Calu3 (cell line): ENCODE results near the gene CSTPP1. TPM values are rescaled to one million over a fixed set of nuclear protein-coding genes. Genes with fewer than 3 reads are reported as not detected.
A peak's percentile ranks its signal among the peaks of the same experiment; 100 is the strongest.

ENCODE experiments used
- Bru-seq: library from RNA; stranded (reverse); fragments of 400-500 nt; gene quantifications from one replicate; lab custom pipeline; 2021; lab: Mats Ljungman, UMichigan
- BruChase-seq, 2 experiments: library from RNA; stranded (reverse); fragments of 400-500 nt; gene quantifications; one replicate each; lab custom pipeline; 2021; lab: Mats Ljungman, UMichigan
- BruUV-seq: library from RNA; stranded (reverse); fragments of 400-500 nt; replicated peaks from 2 replicates; lab custom pipeline; 2021; lab: Mats Ljungman, UMichigan
- CTCF ChIA-PET: fragments of 300-600 bp; sonication (Branson Sonifier 250); formaldehyde crosslinking; loops from one replicate; lab custom pipeline; 2022; ENCODE audit warnings: antibody characterized with exemption; lab: Charles Lee
- DNase-seq: peaks from one replicate; pipeline ENCODE4 v3.0.0; 2022
- H3K27ac Mint-ChIP-seq: one replicate; pipeline ENCODE4 v1.8.0; 2022; ENCODE audit warnings: mixed read lengths; ENCODE audit not compliant: unreplicated experiment
- H3K27me3 Mint-ChIP-seq: one replicate; pipeline ENCODE4 v1.8.0; 2022; ENCODE audit warnings: mixed read lengths; ENCODE audit not compliant: unreplicated experiment
- H3K36me3 Mint-ChIP-seq: one replicate; pipeline ENCODE4 v1.8.0; 2022; ENCODE audit warnings: mild to moderate bottlenecking, moderate library complexity, mixed read lengths; ENCODE audit not compliant: insufficient read depth, unreplicated experiment
- H3K4me1 Mint-ChIP-seq: one replicate; pipeline ENCODE4 v1.8.0; 2022; ENCODE audit warnings: mild to moderate bottlenecking, low read depth, mixed read lengths; ENCODE audit not compliant: unreplicated experiment
- H3K4me3 Mint-ChIP-seq: one replicate; pipeline ENCODE4 v1.8.0; 2022; ENCODE audit warnings: mild to moderate bottlenecking, low read depth, moderate library complexity, mixed read lengths; ENCODE audit not compliant: unreplicated experiment
- H3K9me3 Mint-ChIP-seq: one replicate; pipeline ENCODE4 v1.8.0; 2022; ENCODE audit warnings: low read depth, mixed read lengths; ENCODE audit not compliant: unreplicated experiment
- intact Hi-C: fragments of 100-400 bp; cut with micrococcal nuclease; formaldehyde crosslinking; loops from one replicate; pipeline ENCODE4 v1.10.0; 2022; ENCODE audit not compliant: unreplicated experiment
- long read RNA-seq: library from polyadenylated mRNA; stranded (forward); transcript quantifications from one replicate; pipeline ENCODE4 v2.0.0, GENCODE V29; 2022
- total RNA-seq: library from RNA; stranded (reverse); gene quantifications from 2 replicates; pipeline ENCODE4 v1.2.3, GENCODE V29; 2022
- TF ChIP-seq, protein P1 (sequence below): fragments of 200-600 bp; IDR thresholded peaks from one replicate; pipeline ENCODE4 v1.8.0; 2022; ENCODE audit warnings: antibody characterized with exemption; ENCODE audit not compliant: unreplicated experiment

CSTPP1 gene, protein sequence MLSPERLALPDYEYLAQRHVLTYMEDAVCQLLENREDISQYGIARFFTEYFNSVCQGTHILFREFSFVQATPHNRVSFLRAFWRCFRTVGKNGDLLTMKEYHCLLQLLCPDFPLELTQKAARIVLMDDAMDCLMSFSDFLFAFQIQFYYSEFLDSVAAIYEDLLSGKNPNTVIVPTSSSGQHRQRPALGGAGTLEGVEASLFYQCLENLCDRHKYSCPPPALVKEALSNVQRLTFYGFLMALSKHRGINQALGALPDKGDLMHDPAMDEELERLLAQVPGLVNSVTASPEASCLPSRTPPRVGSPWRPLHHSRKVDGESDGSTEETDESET
- total RNA-seq (23.2 and 24.3 TPM in 2 replicates), Bru-seq, nascent RNA (percentile 69 among the genes with signal in this experiment), BruChase-seq, experiment 1, labeled RNA remaining after a 6-hour chase (percentile 65 among the genes with signal in this experiment), BruChase-seq, experiment 2, labeled RNA remaining after a 2-hour chase (percentile 62 among the genes with signal in this experiment)
- long read RNA-seq, transcript C11orf49-201 (9 exons, 1,645 nt), result major isoform, 29 of 86 reads
- long read RNA-seq, transcript C11orf49-223 (1 exons, 2,141 nt), result minor isoform, 7 of 86 reads
- long read RNA-seq, transcript C11orf49-207 (8 exons, 1,527 nt), result minor isoform, 8 of 86 reads
- long read RNA-seq, partial matches to known transcripts, result 6 of 86 reads
- long read RNA-seq, other reads (novel, unspliced or antisense), result 28 of 86 reads

DNA sequence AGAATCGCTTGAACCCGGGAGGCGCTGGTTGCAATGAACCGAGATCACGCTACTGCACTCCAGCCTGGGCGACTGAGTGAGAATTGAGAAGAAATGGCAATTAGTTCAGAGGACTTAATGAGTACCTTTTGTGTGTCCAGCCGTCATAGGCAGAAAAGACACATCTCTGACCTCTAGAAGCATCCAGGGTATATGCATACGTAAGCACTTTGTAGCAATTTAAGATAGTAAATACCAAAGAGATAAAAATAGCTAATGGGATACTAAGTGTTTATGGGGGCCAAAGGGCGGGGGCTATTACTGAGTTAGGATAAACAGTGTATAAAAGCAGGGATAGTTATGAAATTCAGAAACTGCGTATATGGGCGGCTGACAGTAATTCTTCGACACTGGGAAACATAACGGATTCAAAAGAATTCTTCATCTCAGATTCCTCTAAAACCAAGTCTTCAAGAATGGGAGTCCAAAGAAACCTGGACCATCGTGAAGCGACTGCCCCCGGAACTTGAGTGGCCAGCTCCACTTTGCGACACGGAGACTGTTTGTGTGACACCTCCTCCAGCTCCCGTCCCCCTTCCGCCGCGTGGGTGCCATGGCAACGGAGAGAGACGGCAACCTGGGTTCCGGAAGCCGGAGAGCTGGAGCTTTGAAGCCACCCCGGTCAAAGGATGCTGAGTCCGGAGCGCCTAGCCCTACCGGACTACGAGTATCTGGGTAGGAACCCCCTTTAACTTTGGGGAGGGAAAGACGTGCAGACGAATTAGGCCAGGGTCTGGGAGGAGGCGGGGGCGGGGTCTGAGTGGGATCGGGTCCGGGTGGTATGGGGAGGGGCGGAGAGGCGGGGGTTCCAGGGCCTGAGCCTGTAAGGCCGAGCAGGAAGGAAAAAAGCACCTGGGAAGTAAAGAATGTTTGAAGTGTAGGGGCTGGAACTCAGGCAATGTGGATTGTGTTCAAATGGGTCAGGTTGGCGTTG is at the start of gene CSTPP1:
Gene CSTPP1 (plus strand): TSS at position 624 of the 973 bp plus-strand sequence. CDS start 45 bp downstream, at position 669.
- intact Hi-C loops, result no loop called here
- Mint-ChIP-seq H3K27me3 (no peaks in the 10 kb centered on the region), H3K4me1 (peaks cover 16% of the 10 kb centered on the region), H3K9me3 (no peaks in the 10 kb centered on the region), H3K36me3 (peaks cover 12% of the 10 kb centered on the region), H3K27ac (peak within 1 kb of the TSS; percentile 96), H3K4me3 (peak within 1 kb of the TSS; percentile 92)
- BruUV-seq, result no TSS peak
- TF ChIP-seq, protein P1, sequence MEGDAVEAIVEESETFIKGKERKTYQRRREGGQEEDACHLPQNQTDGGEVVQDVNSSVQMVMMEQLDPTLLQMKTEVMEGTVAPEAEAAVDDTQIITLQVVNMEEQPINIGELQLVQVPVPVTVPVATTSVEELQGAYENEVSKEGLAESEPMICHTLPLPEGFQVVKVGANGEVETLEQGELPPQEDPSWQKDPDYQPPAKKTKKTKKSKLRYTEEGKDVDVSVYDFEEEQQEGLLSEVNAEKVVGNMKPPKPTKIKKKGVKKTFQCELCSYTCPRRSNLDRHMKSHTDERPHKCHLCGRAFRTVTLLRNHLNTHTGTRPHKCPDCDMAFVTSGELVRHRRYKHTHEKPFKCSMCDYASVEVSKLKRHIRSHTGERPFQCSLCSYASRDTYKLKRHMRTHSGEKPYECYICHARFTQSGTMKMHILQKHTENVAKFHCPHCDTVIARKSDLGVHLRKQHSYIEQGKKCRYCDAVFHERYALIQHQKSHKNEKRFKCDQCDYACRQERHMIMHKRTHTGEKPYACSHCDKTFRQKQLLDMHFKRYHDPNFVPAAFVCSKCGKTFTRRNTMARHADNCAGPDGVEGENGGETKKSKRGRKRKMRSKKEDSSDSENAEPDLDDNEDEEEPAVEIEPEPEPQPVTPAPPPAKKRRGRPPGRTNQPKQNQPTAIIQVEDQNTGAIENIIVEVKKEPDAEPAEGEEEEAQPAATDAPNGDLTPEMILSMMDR, result no peak
- DNase-seq, result peak; percentile 94
- CTCF ChIA-PET, result interaction anchor here (0.6 kb wide), 1 partner anchor 11 kb away, joined by 3 read pairs; no protein-coding TSS in a partner anchor

DNA sequence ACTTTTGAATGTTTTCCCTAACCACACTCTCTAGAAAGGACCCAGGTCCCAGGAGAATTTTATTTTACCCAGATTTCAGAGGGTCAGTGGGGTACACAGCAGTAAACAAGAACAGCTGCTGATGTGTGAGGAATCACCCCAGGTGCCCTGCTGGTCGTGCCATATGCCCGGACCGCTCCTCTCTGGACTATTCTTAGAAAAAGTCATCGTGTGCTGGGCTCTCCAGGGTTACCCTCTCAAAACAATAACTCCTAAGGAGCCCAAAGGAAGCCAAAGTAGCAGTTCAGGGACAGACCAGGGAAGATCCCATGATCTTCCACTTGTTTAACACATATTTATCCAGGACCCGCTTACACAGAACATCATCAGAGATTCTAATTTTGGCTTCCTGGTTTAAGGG is 47.9 kb upstream of the CSTPP1 start:
- Mint-ChIP-seq H3K4me1 (no peaks in the 10 kb centered on the region), H3K36me3 (no peaks in the 10 kb centered on the region), H3K27ac (no peak overlapping the region), H3K9me3 (no peaks in the 10 kb centered on the region), H3K27me3 (peaks cover 14% of the 10 kb centered on the region), H3K4me3 (no peak overlapping the region)
- intact Hi-C loops, result loop anchor here (1.0 kb wide), 2 partner anchors 265 to 273 kb away; no protein-coding TSS in a partner anchor
- DNase-seq, result no peak
- BruUV-seq, result no TSS peak
- TF ChIP-seq, protein P1, result no peak
- CTCF ChIA-PET, result interaction anchor here (0.7 to 2.1 kb wide), 2 partner anchors 8 to 264 kb away, joined by 3 to 9 read pairs; no protein-coding TSS in a partner anchor

DNA sequence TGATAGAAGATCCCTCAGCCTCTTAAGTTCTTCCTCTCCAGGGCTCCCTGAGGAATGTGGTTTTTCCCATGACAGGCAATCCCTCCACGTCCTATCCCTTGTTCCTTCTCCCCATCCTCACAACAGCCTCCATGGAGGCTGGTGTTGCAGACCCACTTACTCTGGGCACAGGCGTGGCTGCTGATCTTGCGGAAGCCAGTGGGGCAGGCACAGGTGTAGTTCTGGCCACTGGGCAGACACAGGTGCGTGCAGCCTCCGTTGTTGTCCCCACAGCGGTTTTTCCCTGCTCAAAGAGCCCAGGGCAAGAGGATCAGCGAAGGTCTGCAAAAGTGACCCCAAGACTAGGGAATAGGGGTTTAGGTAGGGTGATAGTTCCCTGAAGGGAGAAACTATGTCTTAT is 47.3 kb upstream of the CSTPP1 start:
- CTCF ChIA-PET, result no interaction called here

More for the DNA sequence above, 47.3 kb upstream of the CSTPP1 start:
- H3K36me3 Mint-ChIP-seq, result no peaks in the 10 kb centered on the region
- peaks cover 14% of the 10 kb centered on the region for H3K27me3 Mint-ChIP-seq
- no peak overlapping the region for H3K4me3 Mint-ChIP-seq
- BruUV-seq, result no TSS peak
- no peaks in the 10 kb centered on the region for H3K9me3 Mint-ChIP-seq
- TF ChIP-seq, protein P1, result no peak
- no peak for DNase-seq
- H3K27ac Mint-ChIP-seq, result no peak overlapping the region
- intact Hi-C loops, result loop anchor here (1.0 kb wide), 2 partner anchors 264 to 272 kb away; no protein-coding TSS in a partner anchor
- H3K4me1 Mint-ChIP-seq, result no peaks in the 10 kb centered on the region
